ENCODE results near the gene PSMC1.
A peak's percentile ranks its signal among the peaks of the same experiment; 100 is the strongest.
"Not testable (repeated sequence)": the region's sequence is repeated elsewhere in the genome, so short reads cannot be mapped to it uniquely, and the experiment has no call there.

The PSMC1 gene

GRCh38 chr14:90242444-90242843, 13.9 kb upstream of the PSMC1 start:
- in situ Hi-C loops (cut with HindIII; ENCODE audit: low sequenced_read_pairs), result no loop called here
- H3K4me3 ChIP-seq (ENCODE audit: low read depth, low read length), result no peak overlapping the region
- TF ChIP-seq, protein P1, sequence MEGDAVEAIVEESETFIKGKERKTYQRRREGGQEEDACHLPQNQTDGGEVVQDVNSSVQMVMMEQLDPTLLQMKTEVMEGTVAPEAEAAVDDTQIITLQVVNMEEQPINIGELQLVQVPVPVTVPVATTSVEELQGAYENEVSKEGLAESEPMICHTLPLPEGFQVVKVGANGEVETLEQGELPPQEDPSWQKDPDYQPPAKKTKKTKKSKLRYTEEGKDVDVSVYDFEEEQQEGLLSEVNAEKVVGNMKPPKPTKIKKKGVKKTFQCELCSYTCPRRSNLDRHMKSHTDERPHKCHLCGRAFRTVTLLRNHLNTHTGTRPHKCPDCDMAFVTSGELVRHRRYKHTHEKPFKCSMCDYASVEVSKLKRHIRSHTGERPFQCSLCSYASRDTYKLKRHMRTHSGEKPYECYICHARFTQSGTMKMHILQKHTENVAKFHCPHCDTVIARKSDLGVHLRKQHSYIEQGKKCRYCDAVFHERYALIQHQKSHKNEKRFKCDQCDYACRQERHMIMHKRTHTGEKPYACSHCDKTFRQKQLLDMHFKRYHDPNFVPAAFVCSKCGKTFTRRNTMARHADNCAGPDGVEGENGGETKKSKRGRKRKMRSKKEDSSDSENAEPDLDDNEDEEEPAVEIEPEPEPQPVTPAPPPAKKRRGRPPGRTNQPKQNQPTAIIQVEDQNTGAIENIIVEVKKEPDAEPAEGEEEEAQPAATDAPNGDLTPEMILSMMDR (IDR thresholded peaks at IDR 0.05; ENCODE audit: low read depth, low read length, missing control alignments), result no peak
- no peak for DNase-seq (ENCODE audit: low read depth)

- TF ChIP-seq, protein P1 (IDR thresholded peaks at IDR 0.05; ENCODE audit: low read depth, low read length, missing control alignments), result no peak
- in situ Hi-C loops (cut with HindIII; ENCODE audit: low sequenced_read_pairs), result no loop called here
- DNase-seq (ENCODE audit: low read depth), result no peak
- no peak overlapping the region for H3K4me3 ChIP-seq (ENCODE audit: low read depth, low read length)
Observed at GRCh38 chr14:90246936-90247335, 9.4 kb upstream of the PSMC1 start.

DNA sequence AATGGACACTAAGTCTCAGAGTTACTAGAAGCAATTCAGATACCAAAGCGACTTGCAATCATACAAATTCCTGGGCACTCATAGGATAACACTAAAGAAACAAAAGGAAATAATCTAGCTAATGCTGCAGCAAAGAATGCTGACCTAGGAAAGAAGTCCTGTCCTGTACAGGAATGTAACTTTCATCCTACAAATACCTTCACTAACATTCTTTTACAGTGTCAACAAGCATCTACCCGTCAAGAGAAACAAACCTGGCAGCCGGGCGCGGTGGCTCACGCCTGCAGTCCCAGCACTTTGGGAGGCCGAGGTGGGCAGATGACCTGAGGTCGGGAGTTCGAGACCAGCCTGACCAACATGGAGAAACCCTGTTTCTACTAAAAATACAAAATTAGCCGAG, 8.9 kb upstream of the PSMC1 start:
- H3K4me3 ChIP-seq (ENCODE audit: low read depth, low read length); DNase-seq (ENCODE audit: low read depth); in situ Hi-C loops (cut with HindIII; ENCODE audit: low sequenced_read_pairs): not testable (repeated sequence)

DNA sequence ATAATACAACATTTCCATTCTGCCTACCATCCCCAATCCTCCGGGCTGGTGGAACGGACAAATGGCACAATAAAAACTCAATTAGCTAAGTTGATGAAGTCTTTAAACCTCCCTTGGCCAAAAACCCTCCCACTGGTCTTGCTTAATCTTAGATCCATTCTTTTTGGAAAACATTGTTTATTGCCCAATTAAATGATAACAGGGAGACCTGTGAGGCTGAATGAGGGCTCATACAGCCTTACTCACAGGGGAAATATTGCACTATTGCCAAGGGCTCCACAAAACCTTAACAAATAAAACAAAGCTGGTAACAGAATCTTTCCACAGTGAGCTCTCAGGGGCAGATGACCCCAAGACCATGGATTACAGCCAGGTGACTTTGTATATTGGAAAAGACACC, 7.8 kb upstream of the PSMC1 start:
- no peak overlapping the region for H3K4me3 ChIP-seq (ENCODE audit: low read depth, low read length)
- in situ Hi-C loops (cut with HindIII; ENCODE audit: low sequenced_read_pairs), result no loop called here
- TF ChIP-seq, protein P1 (IDR thresholded peaks at IDR 0.05; ENCODE audit: low read depth, low read length, missing control alignments), result no peak
- no peak for DNase-seq (ENCODE audit: low read depth)

- TF ChIP-seq, protein P1 (IDR thresholded peaks at IDR 0.05; ENCODE audit: low read depth, low read length, missing control alignments), result no peak
- in situ Hi-C loops (cut with HindIII; ENCODE audit: low sequenced_read_pairs), result no loop called here
- H3K4me3 ChIP-seq (ENCODE audit: low read depth, low read length), result no peak overlapping the region
- DNase-seq (ENCODE audit: low read depth), result no peak
Observed at GRCh38 chr14:90253826-90254225, 2.5 kb upstream of the PSMC1 start.

DNA sequence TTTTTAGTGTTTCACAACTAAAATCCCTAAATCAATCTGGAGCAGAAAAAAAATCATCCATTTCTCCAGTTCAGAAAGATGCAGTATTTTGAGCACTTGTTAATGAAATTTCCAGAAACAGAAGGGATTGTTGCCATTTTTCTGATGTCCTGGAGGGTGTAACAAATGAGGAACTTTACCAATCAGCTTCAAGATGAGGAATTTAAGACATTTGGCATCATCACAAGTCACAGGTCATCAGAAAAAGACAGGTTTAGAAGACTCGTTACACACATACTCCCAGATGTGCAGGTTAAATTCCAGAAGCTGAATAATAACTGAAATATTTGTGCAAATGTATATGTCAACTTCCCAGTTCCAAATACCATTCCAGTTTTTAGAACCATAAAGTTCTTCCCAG, 482 bp upstream of the PSMC1 start:
- in situ Hi-C loops (cut with HindIII; ENCODE audit: low sequenced_read_pairs), result no loop called here

DNA sequence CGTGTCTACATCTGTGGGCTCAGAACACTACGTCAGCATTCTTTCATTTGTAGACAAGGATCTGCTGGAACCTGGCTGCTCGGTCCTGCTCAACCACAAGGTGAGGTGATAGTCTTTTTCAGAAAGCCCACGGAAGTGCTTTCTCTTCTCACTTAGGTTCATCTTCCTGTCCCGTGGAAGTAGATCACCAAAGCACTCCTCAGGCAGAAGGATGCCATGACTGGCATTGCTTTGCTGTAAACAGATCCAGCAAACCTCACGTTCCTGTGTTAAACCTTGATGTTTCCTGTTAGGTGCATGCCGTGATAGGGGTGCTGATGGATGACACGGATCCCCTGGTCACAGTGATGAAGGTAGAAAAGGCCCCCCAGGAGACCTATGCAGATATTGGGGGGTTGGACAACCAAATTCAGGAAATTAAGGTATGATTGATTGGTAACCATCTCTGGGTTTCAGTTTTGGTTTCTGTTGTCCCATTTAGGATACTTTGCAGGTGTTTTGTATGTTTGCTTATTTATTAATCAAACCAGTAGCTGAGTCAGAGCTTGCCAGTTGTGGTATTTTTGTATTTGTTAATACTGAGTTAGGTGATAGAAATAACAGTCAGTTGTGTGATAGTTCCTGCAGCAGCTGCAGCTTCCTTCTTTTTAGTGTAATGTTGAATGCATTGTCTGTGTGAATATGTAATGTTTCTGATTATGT, 7.5 kb downstream of the PSMC1 start:
- in situ Hi-C loops (cut with HindIII; ENCODE audit: low sequenced_read_pairs), result no loop called here
- DNase-seq (ENCODE audit: low read depth), result no peak
- H3K4me3 ChIP-seq (ENCODE audit: low read depth, low read length), result no peak overlapping the region
- TF ChIP-seq, protein P1 (IDR thresholded peaks at IDR 0.05; ENCODE audit: low read depth, low read length, missing control alignments), result no peak

More for the DNA sequence above, 482 bp upstream of the PSMC1 start:
- no peak for DNase-seq (ENCODE audit: low read depth)
- H3K4me3 ChIP-seq (ENCODE audit: low read depth, low read length), result peak overlapping the region; percentile 96
- TF ChIP-seq, protein P1 (IDR thresholded peaks at IDR 0.05; ENCODE audit: low read depth, low read length, missing control alignments), result no peak

Data from astrocyte of the cerebellum (primary cell).